Neuronal stem cell (in vitro differentiated cells): ENCODE data around the gene C12orf50. TPM values are rescaled to one million over a fixed set of nuclear protein-coding genes. Genes with fewer than 3 reads are reported as not detected.

Experiments used
- DNase-seq: peaks from one replicate; pipeline ENCODE4 v3.0.0-alpha.2; 2013; ENCODE audit warnings: low spot score
- H2AFZ ChIP-seq: one replicate; pipeline ENCODE4 v1.6.1; 2013; ENCODE audit warnings: mild to moderate bottlenecking, low read length, inconsistent platforms
- H2AK5ac ChIP-seq: 2 replicates; pipeline ENCODE4 v1.6.1; 2013; ENCODE audit warnings: low read depth, mild to moderate bottlenecking, inconsistent platforms, low read length, moderate library complexity, mixed read lengths
- H2BK120ac ChIP-seq: 2 replicates; pipeline ENCODE4 v1.6.1; 2013; ENCODE audit warnings: low read depth, mild to moderate bottlenecking, inconsistent platforms, low read length, moderate library complexity, mixed read lengths
- H2BK12ac ChIP-seq: one replicate; pipeline ENCODE4 v1.6.1; 2013; ENCODE audit warnings: low read length, inconsistent platforms
- H2BK15ac ChIP-seq: 2 replicates; pipeline ENCODE4 v1.6.1; 2013; ENCODE audit warnings: mild to moderate bottlenecking, low read length, inconsistent platforms, mixed read lengths
- H2BK5ac ChIP-seq: one replicate; pipeline ENCODE4 v1.6.1; 2013; ENCODE audit warnings: inconsistent platforms, mild to moderate bottlenecking, low read length, moderate library complexity
- H3K14ac ChIP-seq: one replicate; pipeline ENCODE4 v1.6.1; 2013; ENCODE audit warnings: low read length, inconsistent platforms
- H3K18ac ChIP-seq: 2 replicates; pipeline ENCODE4 v1.6.1; 2013; ENCODE audit warnings: low read length, inconsistent platforms
- H3K23ac ChIP-seq: 2 replicates; pipeline ENCODE4 v1.6.1; 2013; ENCODE audit warnings: low read depth, mild to moderate bottlenecking, mixed read lengths, low read length, inconsistent platforms; ENCODE audit not compliant: poor library complexity
- H3K27ac ChIP-seq: replicated peaks from 3 replicates; pipeline ENCODE4 v1.5.1; 2013; ENCODE audit warnings: low read length, inconsistent platforms
- H3K27me3 ChIP-seq, 3 experiments: 2 replicates each; pipeline ENCODE4 v1.6.1; 2013; ENCODE audit warnings: low read length in 3 of 3, mild to moderate bottlenecking in 2 of 3, inconsistent platforms in 1 of 3, low read depth in 1 of 3, mixed read lengths in 1 of 3, moderate library complexity in 1 of 3; ENCODE audit not compliant: control insufficient read depth in 3 of 3, insufficient read depth in 3 of 3
- H3K36me3 ChIP-seq, 2 donors: replicated peaks in 1 of 2; 2 replicates each; pipeline ENCODE4 v1.6.1; 2013; ENCODE audit warnings: low read length in 2 of 2; ENCODE audit not compliant: control insufficient read depth in 2 of 2, insufficient read depth in 2 of 2
- H3K4ac ChIP-seq: 2 replicates; pipeline ENCODE4 v1.6.1; 2013; ENCODE audit warnings: inconsistent platforms, mild to moderate bottlenecking, low read length, moderate library complexity
- H3K4me1 ChIP-seq, 2 donors: 1 replicate in 1 of 2; 2 replicates in 1 of 2; pipeline ENCODE4 v1.6.1; 2013; ENCODE audit warnings: low read length in 2 of 2, low read depth in 1 of 2; ENCODE audit not compliant: control insufficient read depth in 2 of 2, insufficient read depth in 1 of 2
- H3K4me2 ChIP-seq: one replicate; pipeline ENCODE4 v1.6.1; 2013; ENCODE audit warnings: mild to moderate bottlenecking, low read length, inconsistent platforms; ENCODE audit not compliant: insufficient read depth, poor library complexity, severe bottlenecking
- H3K4me3 ChIP-seq, 2 donors: 2 replicates each; pipeline ENCODE4 v1.5.1; 2013; ENCODE audit warnings: low read length in 2 of 2, mild to moderate bottlenecking in 2 of 2, inconsistent platforms in 1 of 2, moderate library complexity in 1 of 2
- H3K79me1 ChIP-seq: one replicate; pipeline ENCODE4 v1.6.1; 2013; ENCODE audit warnings: low read depth, mild to moderate bottlenecking, inconsistent platforms, low read length, moderate library complexity
- H3K9ac ChIP-seq: one replicate; pipeline ENCODE4 v1.6.1; 2013; ENCODE audit warnings: mild to moderate bottlenecking, low read depth, low read length, inconsistent platforms; ENCODE audit not compliant: poor library complexity
- H3K9me3 ChIP-seq, 2 donors: replicated peaks in 1 of 2; 2 replicates each; pipeline versions ENCODE3 to v1.6.1; 2013; ENCODE audit warnings: low read length in 2 of 2, mild to moderate bottlenecking in 2 of 2, inconsistent platforms in 1 of 2, low read depth in 1 of 2, mixed read lengths in 1 of 2, moderate library complexity in 1 of 2; ENCODE audit not compliant: control insufficient read depth in 2 of 2, insufficient read depth in 1 of 2
- H4K8ac ChIP-seq: one replicate; pipeline ENCODE4 v1.6.1; 2013; ENCODE audit warnings: low read depth, mild to moderate bottlenecking, inconsistent platforms, low read length, moderate library complexity
- H4K91ac ChIP-seq: one replicate; pipeline ENCODE4 v1.6.1; 2013; ENCODE audit warnings: low read length, low read depth, mild to moderate bottlenecking, inconsistent platforms; ENCODE audit not compliant: poor library complexity
- WGBS, 2 donors: extraction: QIAGEN DNeasy Blood & Tissue Kit; methylation state at CpG; one replicate each; pipeline ENCODE4 v1.1.7; 2013; ENCODE audit warnings: missing lambda C conversion rate in 2 of 2, mixed read lengths in 1 of 2; ENCODE audit not compliant: insufficient read length in 2 of 2, insufficient replicate concordance in 1 of 2; ENCODE audit errors: extremely low coverage in 2 of 2; 5-methylcytosine and 5-hydroxymethylcytosine counted together
- polyA plus RNA-seq, 2 experiments: library from polyadenylated mRNA; stranded (reverse); fragments of 200-250 nt; gene quantifications; one replicate each; pipeline ENCODE4 v1.2.3, GENCODE V29; 2013

Gene C12orf50
- polyA plus RNA-seq (2013, experiment 1 of 2) = 0.04 TPM
- polyA plus RNA-seq (2013, experiment 2 of 2) = 0.03 TPM

DNA sequence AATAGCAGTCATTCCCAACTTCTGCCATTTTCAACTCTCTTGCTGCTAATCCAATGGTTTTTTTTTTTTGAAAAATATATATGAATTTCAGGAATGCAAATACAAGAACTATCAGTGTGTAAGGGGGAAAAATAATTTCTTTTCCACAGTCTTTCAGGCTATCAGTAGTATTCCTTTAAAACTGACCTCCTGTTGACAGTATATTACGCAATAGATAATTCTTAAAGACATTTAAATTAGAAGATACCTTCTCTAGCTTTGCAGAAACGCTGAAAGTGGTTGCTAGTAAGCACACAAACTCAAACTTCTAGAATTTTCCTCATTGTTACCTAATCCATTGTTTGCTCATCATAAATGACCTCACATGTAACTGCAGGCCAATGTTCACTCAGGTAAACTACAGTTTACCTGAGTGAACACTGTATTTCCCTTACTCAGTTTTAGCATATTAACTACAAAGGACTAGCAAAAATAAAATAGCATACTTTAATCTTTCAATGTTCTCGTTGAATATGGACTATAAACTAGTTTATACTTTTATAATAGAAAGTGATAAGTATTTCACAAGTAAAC, at the start of gene C12orf50:
Gene C12orf50 (minus strand): TSS at position 309 of the 573 bp plus-strand sequence. CDS start 2,439 bp downstream, outside the sequence.
- Histone ChIP-seq H3K36me3 (no peaks in the 10 kb centered on the region), H3K4me2 (no peak within 1 kb of the TSS), H3K4me3 (no peak within 1 kb of the TSS), H4K91ac (no peak within 1 kb of the TSS), H3K18ac (no peak within 1 kb of the TSS), H2AFZ (no peak within 1 kb of the TSS), H2BK5ac (no peak within 1 kb of the TSS), H3K14ac (no peak within 1 kb of the TSS), H3K4ac (no peak within 1 kb of the TSS), H2BK120ac (no peak within 1 kb of the TSS), H3K79me1 (no peaks in the 10 kb centered on the region), H3K27me3 (no peaks in the 10 kb centered on the region), H3K4me1 (no peaks in the 10 kb centered on the region), H3K9me3 (peaks cover 0 to 3% of the 10 kb centered on the region in 2 donors), H3K23ac (no peak within 1 kb of the TSS), H2BK15ac (no peak within 1 kb of the TSS), H3K27ac (no peak within 1 kb of the TSS), H3K9ac (no peak within 1 kb of the TSS), H4K8ac (no peak within 1 kb of the TSS), H2BK12ac (no peak within 1 kb of the TSS), H2AK5ac (no peak within 1 kb of the TSS)
- no CpG with 5 or more reads among the region's 3 CpGs for WGBS, 2 donors
- DNase-seq = no peak

- H3K9me3 ChIP-seq = no peaks in the 10 kb centered on the region
- no peak overlapping the region for H3K4ac ChIP-seq
- H3K79me1 ChIP-seq = no peaks in the 10 kb centered on the region
- no peak overlapping the region for H3K14ac ChIP-seq
- no peak overlapping the region for H3K4me3 ChIP-seq
- no peak overlapping the region for H3K4me2 ChIP-seq
- H3K36me3 ChIP-seq = peaks cover 2 to 62% of the 10 kb centered on the region in 2 donors
- H4K91ac ChIP-seq = no peak overlapping the region
- H3K23ac ChIP-seq = no peak overlapping the region
- no peak overlapping the region for H2AK5ac ChIP-seq
- no CpG with 5 or more reads among the region's 9 CpGs for WGBS, 2 donors
- H3K9ac ChIP-seq = no peak overlapping the region
- H3K4me1 ChIP-seq = no peaks in the 10 kb centered on the region
- H3K27me3 ChIP-seq = no peaks in the 10 kb centered on the region
- H2BK5ac ChIP-seq = no peak overlapping the region
- H4K8ac ChIP-seq = no peak overlapping the region
- H3K27ac ChIP-seq = no peak overlapping the region
- no peak overlapping the region for H2BK15ac ChIP-seq
- no peak overlapping the region for H2AFZ ChIP-seq
- H2BK120ac ChIP-seq = no peak overlapping the region
- no peak overlapping the region for H3K18ac ChIP-seq
- DNase-seq = no peak
- no peak overlapping the region for H2BK12ac ChIP-seq
Measured at GRCh38 chr12:88067301-88067700, 38.1 kb upstream of the C12orf50 start.

DNA sequence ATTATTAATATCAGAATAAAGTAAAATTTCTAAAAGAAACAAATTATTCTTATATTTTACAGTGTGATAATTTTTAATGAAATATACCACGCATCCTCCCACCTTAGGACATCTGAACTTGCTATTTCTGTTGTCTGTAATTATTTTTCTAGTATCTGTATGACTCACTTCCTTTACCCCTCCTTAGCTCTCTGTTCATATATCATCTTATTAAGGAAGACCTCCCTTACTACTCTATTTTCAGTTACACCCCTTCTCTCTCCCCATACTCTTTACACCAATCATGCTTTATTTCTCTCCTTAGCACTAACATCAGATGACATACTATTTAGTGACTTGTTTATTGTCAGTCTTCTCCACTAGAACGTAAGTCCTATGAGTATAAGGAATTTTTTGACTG, 34.2 kb upstream of the C12orf50 start:
- Histone ChIP-seq H3K9me3 (no peaks in the 10 kb centered on the region), H2AK5ac (no peak overlapping the region), H3K9ac (no peak overlapping the region), H4K8ac (no peak overlapping the region), H3K36me3 (peaks cover 2 to 61% of the 10 kb centered on the region in 2 donors), H3K4me3 (no peak overlapping the region), H2BK120ac (no peak overlapping the region), H4K91ac (no peak overlapping the region), H3K4me2 (no peak overlapping the region), H3K18ac (no peak overlapping the region), H3K79me1 (no peaks in the 10 kb centered on the region), H3K23ac (no peak overlapping the region), H3K14ac (no peak overlapping the region), H3K4ac (no peak overlapping the region), H2AFZ (no peak overlapping the region), H3K27me3 (no peaks in the 10 kb centered on the region), H3K27ac (no peak overlapping the region), H2BK12ac (no peak overlapping the region), H2BK5ac (no peak overlapping the region), H3K4me1 (no peaks in the 10 kb centered on the region), H2BK15ac (no peak overlapping the region)
- no peak for DNase-seq
- WGBS, 2 donors = no CpG with 5 or more reads among the region's 2 CpGs

- Histone ChIP-seq H3K14ac (no peak overlapping the region), H2BK5ac (no peak overlapping the region), H3K4me1 (no peaks in the 10 kb centered on the region), H3K9ac (no peak overlapping the region), H2BK15ac (no peak overlapping the region), H2BK12ac (no peak overlapping the region), H3K79me1 (no peaks in the 10 kb centered on the region), H2AFZ (no peak overlapping the region), H3K27me3 (no peaks in the 10 kb centered on the region), H4K8ac (no peak overlapping the region), H4K91ac (no peak overlapping the region), H3K27ac (no peak overlapping the region), H3K4me2 (no peak overlapping the region), H2AK5ac (no peak overlapping the region), H3K9me3 (no peaks in the 10 kb centered on the region), H3K4me3 (no peak overlapping the region), H3K4ac (no peak overlapping the region), H3K36me3 (peaks cover 3 to 62% of the 10 kb centered on the region in 2 donors), H2BK120ac (no peak overlapping the region), H3K23ac (no peak overlapping the region), H3K18ac (no peak overlapping the region)
- DNase-seq = no peak
- no CpG with 5 or more reads among the region's 1 CpG for WGBS, 2 donors
Measured at GRCh38 chr12:88062474-88062873, 33.3 kb upstream of the C12orf50 start.
